Neutrophil (primary cell): ENCODE data around the gene GNAS-AS1.

Experiments
- H3K27ac ChIP-seq: fragments of 200-600 bp; sonication (generic); 2 replicates; pipeline ENCODE4 v1.5.1; 2016; ENCODE audit warnings: mild to moderate bottlenecking, moderate library complexity
- H3K27me3 ChIP-seq: fragments of 200-600 bp; sonication (generic); 2 replicates; pipeline ENCODE4 v1.6.0; 2016; ENCODE audit warnings: mild to moderate bottlenecking
- H3K36me3 ChIP-seq: fragments of 200-600 bp; sonication (generic); 2 replicates; pipeline ENCODE4 v1.5.1; 2017
- H3K4me1 ChIP-seq, 2 experiments: fragments of 200-600 bp in 1 of 2; sonication (generic) in 1 of 2; 1 replicate in 1 of 2; 2 replicates in 1 of 2; pipeline versions ENCODE4 v1.5.1 to v1.6.1; 2013 to 2016; ENCODE audit warnings: low read depth in 1 of 2, low read length in 1 of 2, mild to moderate bottlenecking in 1 of 2, moderate library complexity in 1 of 2; ENCODE audit not compliant: control insufficient read depth in 1 of 2, insufficient read depth in 1 of 2
- H3K4me3 ChIP-seq, 2 experiments: fragments of 200-600 bp in 1 of 2; sonication (generic) in 1 of 2; 1 replicate in 1 of 2; 2 replicates in 1 of 2; pipeline ENCODE4 v1.5.1; 2013 to 2016; ENCODE audit warnings: low read depth in 1 of 2, low read length in 1 of 2, mild to moderate bottlenecking in 1 of 2, moderate library complexity in 1 of 2
- H3K9me3 ChIP-seq: fragments of 200-600 bp; sonication (generic); 2 replicates; pipeline ENCODE4 v1.5.1; 2016
- TF ChIP-seq, protein P1 (sequence below): fragments of 200-600 bp; sonication (generic); IDR thresholded peaks from 2 replicates; pipeline ENCODE4 v1.5.1; 2016; ENCODE audit warnings: antibody characterized with exemption

Gene GNAS-AS1

DNA sequence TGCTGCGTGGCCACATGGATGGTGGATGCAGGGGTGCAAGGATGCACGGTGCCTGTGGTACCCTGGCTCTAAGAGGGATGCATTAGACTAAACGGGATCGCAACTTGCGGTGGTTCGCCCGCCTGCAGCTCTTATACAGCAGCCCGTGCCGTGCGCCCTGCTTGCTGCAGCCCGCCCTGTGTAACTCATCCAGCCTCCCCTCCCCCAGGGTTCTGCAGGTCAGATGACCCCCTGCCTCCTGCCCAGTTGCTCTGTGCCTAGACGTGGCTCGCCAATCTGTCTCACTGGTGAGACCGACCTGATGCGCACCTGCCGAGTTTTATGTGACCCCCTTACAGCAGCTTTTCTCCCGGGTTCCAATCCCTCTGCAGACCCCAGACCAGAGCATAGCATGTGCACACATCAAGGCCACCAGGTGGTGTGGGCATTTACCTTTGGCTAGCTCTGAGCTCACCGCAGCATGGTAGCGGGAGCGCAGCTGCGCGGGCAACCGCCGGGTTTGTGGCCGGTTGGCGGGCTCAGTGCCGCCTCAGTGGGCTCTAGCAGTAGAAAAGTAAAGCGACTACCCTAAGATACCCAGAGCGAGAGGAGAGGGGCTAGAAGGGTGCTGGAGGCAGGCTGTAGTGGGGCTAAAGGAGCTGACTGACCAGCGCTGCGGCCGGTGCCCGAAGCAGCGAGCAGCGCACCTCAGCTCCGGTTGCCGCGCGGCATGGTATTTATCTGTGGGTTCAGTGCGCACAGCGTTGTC lies 693 bp upstream of the GNAS-AS1 start:
- Histone ChIP-seq H3K4me3 (no peak overlapping the region), H3K4me1 (no peaks in the 10 kb centered on the region), H3K27me3 (peaks cover 100% of the 10 kb centered on the region), H3K27ac (no peak overlapping the region), H3K9me3 (no peaks in the 10 kb centered on the region), H3K36me3 (no peaks in the 10 kb centered on the region)
- TF ChIP-seq, protein P1, sequence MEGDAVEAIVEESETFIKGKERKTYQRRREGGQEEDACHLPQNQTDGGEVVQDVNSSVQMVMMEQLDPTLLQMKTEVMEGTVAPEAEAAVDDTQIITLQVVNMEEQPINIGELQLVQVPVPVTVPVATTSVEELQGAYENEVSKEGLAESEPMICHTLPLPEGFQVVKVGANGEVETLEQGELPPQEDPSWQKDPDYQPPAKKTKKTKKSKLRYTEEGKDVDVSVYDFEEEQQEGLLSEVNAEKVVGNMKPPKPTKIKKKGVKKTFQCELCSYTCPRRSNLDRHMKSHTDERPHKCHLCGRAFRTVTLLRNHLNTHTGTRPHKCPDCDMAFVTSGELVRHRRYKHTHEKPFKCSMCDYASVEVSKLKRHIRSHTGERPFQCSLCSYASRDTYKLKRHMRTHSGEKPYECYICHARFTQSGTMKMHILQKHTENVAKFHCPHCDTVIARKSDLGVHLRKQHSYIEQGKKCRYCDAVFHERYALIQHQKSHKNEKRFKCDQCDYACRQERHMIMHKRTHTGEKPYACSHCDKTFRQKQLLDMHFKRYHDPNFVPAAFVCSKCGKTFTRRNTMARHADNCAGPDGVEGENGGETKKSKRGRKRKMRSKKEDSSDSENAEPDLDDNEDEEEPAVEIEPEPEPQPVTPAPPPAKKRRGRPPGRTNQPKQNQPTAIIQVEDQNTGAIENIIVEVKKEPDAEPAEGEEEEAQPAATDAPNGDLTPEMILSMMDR, result no peak

DNA sequence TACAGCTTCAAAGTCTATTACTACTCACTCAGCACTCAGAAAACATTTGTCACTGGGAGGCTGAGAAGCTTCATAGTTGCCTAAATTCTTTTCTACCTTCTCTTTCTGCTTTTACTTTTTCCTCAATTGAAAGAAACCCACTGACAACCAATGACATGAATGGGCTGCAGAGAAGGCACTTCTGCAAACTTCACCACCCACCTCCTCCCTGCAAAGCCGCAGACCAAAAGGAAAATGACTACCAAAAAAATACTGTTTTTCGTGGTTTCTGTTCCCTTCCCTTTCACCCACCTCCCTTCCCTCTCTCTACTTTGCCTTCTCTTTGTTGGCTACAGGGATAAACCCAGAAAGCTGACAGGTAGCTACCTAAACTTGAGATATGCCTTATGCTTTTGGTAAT lies 3.2 kb downstream of the GNAS-AS1 start:
- Histone ChIP-seq H3K27me3 (peaks cover 100% of the 10 kb centered on the region), H3K9me3 (no peaks in the 10 kb centered on the region), H3K36me3 (no peaks in the 10 kb centered on the region), H3K27ac (no peak overlapping the region), H3K4me3 (no peak overlapping the region), H3K4me1 (no peaks in the 10 kb centered on the region)
- TF ChIP-seq, protein P1, result no peak

DNA sequence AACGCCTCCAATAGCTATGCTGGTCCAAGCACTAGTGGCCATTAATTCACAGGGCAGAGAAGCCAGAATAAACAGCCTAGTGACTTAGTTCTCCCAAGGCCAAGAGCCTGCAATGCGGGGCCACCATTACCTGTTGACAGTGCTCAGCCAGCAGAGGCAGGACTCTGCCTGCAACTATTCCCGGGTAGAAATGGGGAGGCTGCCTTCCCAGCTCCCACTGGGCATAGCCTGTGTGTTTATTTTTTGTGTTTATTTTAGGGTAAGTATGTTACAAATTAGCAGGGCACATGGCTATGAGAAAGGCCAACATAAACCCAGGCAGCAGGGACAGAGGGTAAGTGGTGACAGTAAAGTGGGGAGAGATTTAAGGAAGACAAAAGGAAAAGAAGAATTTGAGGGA lies 5.0 kb downstream of the GNAS-AS1 start:
- Histone ChIP-seq H3K27me3 (peaks cover 100% of the 10 kb centered on the region), H3K9me3 (no peaks in the 10 kb centered on the region), H3K36me3 (no peaks in the 10 kb centered on the region), H3K27ac (no peak overlapping the region), H3K4me1 (no peaks in the 10 kb centered on the region), H3K4me3 (no peak overlapping the region)
- TF ChIP-seq, protein P1, result no peak

DNA sequence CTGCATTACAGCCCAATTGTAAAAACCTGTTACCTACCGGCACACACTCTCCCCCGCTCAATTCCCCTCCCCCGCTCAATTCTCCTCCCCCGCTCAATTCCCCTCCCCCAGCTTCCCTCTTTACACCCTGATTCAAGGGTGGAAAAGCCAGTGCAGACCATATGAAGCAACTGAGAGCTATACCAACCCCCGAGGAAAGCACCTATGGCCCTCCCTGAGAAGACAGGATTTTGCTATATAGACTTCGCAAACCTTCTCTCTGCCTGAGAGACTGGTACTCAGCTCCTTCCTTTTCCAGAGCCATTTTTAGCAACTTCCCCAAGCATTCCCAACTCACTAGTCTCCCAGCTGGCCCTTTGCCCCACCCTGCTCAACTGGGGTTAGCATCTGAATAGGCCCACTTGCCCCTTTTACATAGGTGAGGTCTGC lies 7.6 kb downstream of the GNAS-AS1 start:
- no peak overlapping the region for H3K27ac ChIP-seq
- TF ChIP-seq, protein P1, result no peak
- peaks cover 100% of the 10 kb centered on the region for H3K27me3 ChIP-seq
- H3K36me3 ChIP-seq, result no peaks in the 10 kb centered on the region
- no peaks in the 10 kb centered on the region for H3K9me3 ChIP-seq
- H3K4me3 ChIP-seq, result no peak overlapping the region
- no peaks in the 10 kb centered on the region for H3K4me1 ChIP-seq

DNA sequence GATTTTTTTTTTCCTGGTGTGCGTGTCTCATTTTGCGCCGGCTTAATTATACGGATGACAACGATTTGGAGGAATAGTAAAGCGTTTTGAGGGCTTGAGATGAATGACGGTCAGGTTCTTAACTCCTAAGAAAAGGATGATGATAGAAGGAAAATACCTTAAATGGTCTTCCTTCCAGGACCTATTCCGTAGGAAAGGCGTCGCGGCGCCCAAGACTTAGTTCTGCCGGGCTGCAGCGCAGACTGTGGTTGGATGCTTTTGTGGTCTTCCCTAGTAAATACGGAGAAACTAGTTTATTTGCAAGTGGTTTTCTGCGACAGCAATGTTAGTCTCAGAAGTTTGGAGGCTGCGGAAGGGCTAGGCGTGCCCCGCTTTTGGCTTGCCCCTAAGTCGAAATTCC lies 8.4 kb downstream of the GNAS-AS1 start:
- H3K27me3 ChIP-seq, result peaks cover 100% of the 10 kb centered on the region

More for the DNA sequence above, 8.4 kb downstream of the GNAS-AS1 start:
- H3K27ac ChIP-seq, result no peak overlapping the region
- no peaks in the 10 kb centered on the region for H3K9me3 ChIP-seq
- no peaks in the 10 kb centered on the region for H3K4me1 ChIP-seq
- no peaks in the 10 kb centered on the region for H3K36me3 ChIP-seq
- TF ChIP-seq, protein P1, result no peak
- H3K4me3 ChIP-seq, result no peak overlapping the region
